ENCODE results near the gene ARMC3.

DNA sequence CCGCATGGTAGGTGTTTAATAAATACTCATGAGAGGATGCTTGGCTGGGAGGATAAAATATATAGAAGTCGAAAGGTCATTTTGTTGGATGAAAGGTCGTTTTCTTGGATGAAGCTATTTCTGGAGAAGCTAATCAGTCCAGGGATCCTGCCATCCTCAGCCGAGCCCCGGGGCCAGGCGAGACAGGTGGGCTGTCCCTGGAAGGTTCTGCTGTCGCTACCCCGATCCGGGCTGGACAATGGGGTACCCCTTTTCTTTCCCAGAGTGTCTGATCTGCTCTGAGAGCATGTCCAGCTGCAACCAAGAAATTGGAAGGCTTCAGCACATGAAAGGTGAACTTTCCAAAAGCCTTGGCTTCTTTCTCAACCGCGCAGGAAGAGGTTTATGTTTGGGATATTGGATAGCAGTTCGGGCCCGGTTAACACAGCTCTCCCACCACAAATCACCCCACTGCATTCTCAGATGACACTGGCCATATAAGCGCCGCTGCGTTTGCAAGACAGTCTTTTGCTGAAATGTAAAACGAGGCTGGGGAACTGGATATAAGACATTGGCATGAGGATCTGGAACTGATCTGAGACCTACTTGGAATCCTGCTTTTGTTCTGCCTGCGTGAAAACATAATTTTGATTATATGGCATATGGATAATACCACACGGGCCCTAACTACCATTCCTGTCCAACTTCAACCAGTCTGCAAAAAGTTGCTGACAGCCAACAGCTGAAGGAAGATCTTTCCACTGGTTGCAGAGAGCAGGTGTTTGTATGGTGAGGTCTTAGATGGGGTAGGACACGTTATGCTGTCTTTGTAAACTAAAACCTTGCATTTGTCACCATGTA lies 136.3 kb downstream of the ARMC3 start:
- TF ChIP-seq REST (IDR thresholded peaks at IDR 0.05; ENCODE audit: insufficient replicate concordance, low read depth), result no peak
- TF ChIP-seq, protein P1, sequence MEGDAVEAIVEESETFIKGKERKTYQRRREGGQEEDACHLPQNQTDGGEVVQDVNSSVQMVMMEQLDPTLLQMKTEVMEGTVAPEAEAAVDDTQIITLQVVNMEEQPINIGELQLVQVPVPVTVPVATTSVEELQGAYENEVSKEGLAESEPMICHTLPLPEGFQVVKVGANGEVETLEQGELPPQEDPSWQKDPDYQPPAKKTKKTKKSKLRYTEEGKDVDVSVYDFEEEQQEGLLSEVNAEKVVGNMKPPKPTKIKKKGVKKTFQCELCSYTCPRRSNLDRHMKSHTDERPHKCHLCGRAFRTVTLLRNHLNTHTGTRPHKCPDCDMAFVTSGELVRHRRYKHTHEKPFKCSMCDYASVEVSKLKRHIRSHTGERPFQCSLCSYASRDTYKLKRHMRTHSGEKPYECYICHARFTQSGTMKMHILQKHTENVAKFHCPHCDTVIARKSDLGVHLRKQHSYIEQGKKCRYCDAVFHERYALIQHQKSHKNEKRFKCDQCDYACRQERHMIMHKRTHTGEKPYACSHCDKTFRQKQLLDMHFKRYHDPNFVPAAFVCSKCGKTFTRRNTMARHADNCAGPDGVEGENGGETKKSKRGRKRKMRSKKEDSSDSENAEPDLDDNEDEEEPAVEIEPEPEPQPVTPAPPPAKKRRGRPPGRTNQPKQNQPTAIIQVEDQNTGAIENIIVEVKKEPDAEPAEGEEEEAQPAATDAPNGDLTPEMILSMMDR (IDR thresholded peaks at IDR 0.05; ENCODE audit: insufficient read depth, low read length), result no peak
- TF ChIP-seq POLR2AphosphoS5 (IDR thresholded peaks at IDR 0.05; ENCODE audit: low read depth), result no peak

Measured in HL-60 (cell line).